SK-N-MC (cell line): Measurements from ENCODE around the gene ATP2B1.

Experiments
- EZH2 ChIP-seq: fragments of 200-600 bp; sonication (generic); IDR thresholded peaks from one replicate; pipeline ENCODE4 v1.6.1; 2017; ENCODE audit warnings: antibody characterized with exemption
- POLR2AphosphoS5 ChIP-seq: IDR thresholded peaks from 2 replicates; pipeline ENCODE4 v1.6.1; 2012; ENCODE audit warnings: mild to moderate bottlenecking, low read depth, low read length, borderline replicate concordance

DNA sequence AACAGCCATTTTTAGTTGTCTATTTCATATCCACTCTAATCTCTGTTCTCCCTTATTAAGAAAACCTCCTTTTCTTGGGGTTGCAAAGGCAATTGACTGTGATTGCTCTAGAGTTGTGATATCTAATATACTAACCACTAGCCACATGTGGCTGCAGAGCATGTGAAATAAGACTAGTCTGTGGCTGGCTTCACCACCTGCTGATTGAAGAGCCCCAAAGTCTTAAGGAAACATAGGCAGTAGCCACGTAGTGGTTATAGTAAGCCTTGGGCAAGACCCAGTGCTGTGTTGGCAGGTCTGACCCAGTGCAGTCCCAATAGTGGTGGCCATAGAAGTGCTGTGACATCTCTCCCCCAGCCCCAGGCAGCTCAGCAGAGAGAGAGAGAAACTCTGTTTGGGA lies 28.4 kb upstream of the ATP2B1 start:
- TF ChIP-seq EZH2: no peak
- TF ChIP-seq POLR2AphosphoS5: no peak
